Cardiac fibroblast (primary cell): ENCODE measurements around the gene FBXL16.
"Not testable (repeated sequence)": the region's sequence is repeated elsewhere in the genome, so short reads cannot be mapped to it uniquely, and the experiment has no call there.

Experiments used
- DNase-seq, 2 donors: peaks; one replicate each; pipeline versions ENCODE4 v3.0.0 to v3.0.0-alpha.2; 2010; ENCODE audit warnings: low read depth in 2 of 2
- H3K4me3 ChIP-seq, 2 donors: replicated peaks in 1 of 2; 1 replicate in 1 of 2; 2 replicates in 1 of 2; pipeline ENCODE4 v1.5.1; 2011; ENCODE audit warnings: low read depth in 2 of 2, low read length in 2 of 2, mild to moderate bottlenecking in 2 of 2, moderate library complexity in 1 of 2
- TF ChIP-seq, protein P1 (sequence below): IDR thresholded peaks from one replicate; pipeline ENCODE4 v1.5.1; 2011; ENCODE audit warnings: low read depth, mild to moderate bottlenecking, low read length, inconsistent platforms

FBXL16 gene

DNA sequence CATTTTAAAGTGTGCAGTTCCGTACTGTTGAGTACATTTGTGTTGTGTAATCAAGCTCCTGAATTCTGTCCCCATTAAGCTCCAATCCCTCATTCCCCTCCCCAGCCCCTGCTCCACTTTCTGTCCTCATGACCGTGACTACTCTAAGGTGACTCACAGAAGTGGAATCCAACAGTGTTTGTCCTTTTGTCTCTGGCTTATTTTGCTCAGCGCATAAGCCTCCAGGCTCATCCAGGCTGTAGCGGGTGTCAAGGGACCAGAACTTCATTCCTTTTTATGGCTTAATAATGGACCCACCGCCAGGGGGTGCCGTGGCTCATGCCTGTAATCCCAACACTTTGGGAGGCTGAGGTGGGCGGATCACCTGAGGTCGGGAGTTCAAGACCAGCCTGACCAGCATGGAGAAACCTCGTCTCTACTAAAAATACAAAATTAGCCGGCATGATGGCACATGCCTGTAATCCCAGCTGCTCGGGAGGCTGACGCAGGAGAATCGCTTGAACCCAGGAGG lies 7.2 kb upstream of the FBXL16 start:
- H3K4me3 ChIP-seq = not testable (repeated sequence)
- TF ChIP-seq, protein P1, sequence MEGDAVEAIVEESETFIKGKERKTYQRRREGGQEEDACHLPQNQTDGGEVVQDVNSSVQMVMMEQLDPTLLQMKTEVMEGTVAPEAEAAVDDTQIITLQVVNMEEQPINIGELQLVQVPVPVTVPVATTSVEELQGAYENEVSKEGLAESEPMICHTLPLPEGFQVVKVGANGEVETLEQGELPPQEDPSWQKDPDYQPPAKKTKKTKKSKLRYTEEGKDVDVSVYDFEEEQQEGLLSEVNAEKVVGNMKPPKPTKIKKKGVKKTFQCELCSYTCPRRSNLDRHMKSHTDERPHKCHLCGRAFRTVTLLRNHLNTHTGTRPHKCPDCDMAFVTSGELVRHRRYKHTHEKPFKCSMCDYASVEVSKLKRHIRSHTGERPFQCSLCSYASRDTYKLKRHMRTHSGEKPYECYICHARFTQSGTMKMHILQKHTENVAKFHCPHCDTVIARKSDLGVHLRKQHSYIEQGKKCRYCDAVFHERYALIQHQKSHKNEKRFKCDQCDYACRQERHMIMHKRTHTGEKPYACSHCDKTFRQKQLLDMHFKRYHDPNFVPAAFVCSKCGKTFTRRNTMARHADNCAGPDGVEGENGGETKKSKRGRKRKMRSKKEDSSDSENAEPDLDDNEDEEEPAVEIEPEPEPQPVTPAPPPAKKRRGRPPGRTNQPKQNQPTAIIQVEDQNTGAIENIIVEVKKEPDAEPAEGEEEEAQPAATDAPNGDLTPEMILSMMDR = peak; percentile 48
- peak; percentile 92 to 99 for DNase-seq

DNA sequence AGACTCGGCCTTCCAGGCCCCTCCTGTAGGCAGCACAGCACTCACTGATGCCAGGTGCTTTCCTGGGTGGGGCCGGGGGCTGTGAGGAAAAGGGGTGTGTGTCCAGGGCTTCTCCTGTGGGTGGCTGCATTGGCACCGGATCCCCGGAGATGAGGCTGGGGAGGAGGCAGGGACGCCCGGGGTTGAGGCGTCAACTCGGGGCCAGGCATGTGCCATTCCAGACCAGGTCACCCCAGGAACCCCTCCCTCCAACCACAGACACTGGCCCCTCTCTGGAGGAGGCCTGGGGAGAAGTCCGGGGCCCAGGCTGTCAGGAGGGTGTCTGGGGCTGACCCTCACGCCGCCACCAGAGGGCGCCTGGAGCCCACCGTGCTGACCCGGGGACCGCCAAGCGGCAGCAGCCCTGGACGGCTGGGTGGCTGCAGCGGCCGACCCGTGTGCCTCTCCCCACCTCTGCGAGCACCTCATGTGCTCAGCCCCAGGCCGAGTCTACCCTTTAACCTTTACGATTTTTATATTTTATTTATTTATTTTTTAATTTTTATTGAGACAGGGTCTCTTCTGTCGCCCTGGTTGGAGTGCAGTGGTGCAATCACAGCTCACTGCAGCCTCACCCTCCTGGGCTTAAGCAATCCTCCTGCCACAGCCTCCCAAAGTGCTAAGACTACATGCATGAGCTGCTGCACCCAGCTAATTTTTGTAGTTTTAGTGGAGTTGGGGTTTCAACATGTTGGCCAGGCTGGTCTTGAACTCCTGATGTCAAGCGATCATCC lies 6.1 kb upstream of the FBXL16 start:
- TF ChIP-seq, protein P1 = peak; percentile 80
- peak; percentile 70 to 74 for DNase-seq
- no peak overlapping the region for H3K4me3 ChIP-seq

DNA sequence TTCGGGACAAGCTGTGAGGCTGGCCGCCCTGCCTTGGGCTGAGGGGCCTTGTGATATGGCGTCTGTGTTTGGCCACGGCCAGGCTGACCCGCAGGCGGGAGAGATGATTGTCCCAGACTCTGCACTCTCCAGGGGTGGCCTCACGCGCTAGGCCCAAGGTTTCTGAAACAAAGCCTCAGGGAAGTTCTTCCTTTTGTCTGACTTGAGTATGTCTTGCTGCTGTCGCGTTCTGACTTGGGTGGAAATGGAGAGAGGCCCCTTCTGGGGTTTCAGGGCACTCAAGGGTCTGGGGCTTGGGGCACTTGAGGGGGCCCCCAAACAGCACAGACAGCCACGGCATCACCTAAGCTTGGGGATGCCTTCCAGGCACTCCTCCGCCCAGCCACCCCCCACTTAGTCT lies 5.5 kb upstream of the FBXL16 start:
- TF ChIP-seq, protein P1 = no peak
- DNase-seq = no peak
- no peak overlapping the region for H3K4me3 ChIP-seq

- no peak overlapping the region for H3K4me3 ChIP-seq
- TF ChIP-seq, protein P1 = no peak
- no peak for DNase-seq
Observed at GRCh38 chr16:710500-711075, 5.0 kb upstream of the FBXL16 start.

DNA sequence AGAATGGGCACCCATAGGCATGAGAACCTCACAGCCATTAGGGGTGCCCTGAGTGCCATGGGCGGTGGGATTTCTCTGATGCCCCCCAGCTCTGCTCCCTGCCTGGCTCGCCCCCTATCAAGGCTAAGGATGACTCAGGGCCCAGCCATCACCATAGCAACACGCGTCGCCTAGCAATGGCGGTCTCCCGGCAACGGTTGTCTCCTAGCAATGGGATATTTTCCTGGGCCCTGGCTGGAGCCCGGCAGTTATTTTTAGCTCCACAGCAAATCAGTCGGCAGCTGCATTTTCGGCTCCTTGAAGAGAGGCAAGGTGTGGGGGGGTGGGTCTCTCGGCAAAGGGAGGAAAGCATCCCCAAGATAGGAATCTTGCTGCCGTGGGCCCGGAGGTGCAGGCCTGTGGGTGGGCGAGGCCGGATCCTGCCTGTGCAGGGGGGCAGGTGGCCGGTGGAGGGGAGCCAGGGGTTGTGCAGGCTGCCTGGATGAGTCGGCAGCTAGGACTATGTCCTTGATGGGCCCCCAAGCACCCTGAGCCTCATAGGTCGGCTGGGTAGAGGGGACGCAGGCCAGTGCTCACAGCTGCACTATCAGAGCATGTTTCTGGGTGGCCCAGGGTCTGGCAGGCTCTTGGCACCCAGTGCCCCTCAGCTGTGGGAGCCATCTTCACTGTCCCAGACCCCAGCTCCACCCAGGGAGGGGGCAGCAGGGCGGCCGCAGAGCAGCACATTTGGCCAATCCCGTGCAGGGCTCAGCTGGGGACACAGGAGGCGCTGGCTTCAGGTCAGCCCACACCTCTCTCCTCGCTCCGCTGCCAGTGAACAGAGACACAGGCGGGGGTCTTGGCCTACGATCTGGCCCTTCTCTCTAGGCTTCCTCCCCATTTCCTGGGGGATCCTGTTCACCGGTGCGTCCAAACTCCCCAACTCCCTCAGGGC lies 4.2 kb upstream of the FBXL16 start:
- DNase-seq = peak; percentile 86 to 92
- H3K4me3 ChIP-seq = no peak overlapping the region
- TF ChIP-seq, protein P1 = no peak

GRCh38 chr16:708959-709358 lies 3.4 kb upstream of the FBXL16 start:
- TF ChIP-seq, protein P1 = no peak

More at GRCh38 chr16:708959-709358, 3.4 kb upstream of the FBXL16 start:
- no peak for DNase-seq
- H3K4me3 ChIP-seq = no peak overlapping the region
